Activated naive CD4-positive, alpha-beta T cell treated with Interleukin-2 at 50 U/mL for 16 hours (primary cell): ENCODE results near the gene COL23A1.

Experiments
- DNase-seq: peaks from one replicate; pipeline ENCODE4 v3.0.0-alpha.2; 2020

The COL23A1 gene

GRCh38 chr5:178530526-178530925 is 59.7 kb downstream of the COL23A1 start:
- DNase-seq: no peak

- no peak for DNase-seq
Measured at GRCh38 chr5:178529080-178529479, 61.1 kb downstream of the COL23A1 start.

- no peak for DNase-seq
Measured at GRCh38 chr5:178527458-178528307, 62.5 kb downstream of the COL23A1 start.

GRCh38 chr5:178526773-178527457 is 63.3 kb downstream of the COL23A1 start:
- no peak for DNase-seq

GRCh38 chr5:178525906-178526732 is 64.1 kb downstream of the COL23A1 start:
- no peak for DNase-seq

GRCh38 chr5:178524093-178524882 is 65.9 kb downstream of the COL23A1 start:
- no peak for DNase-seq

GRCh38 chr5:178522361-178522760 is 67.8 kb downstream of the COL23A1 start:
- DNase-seq: no peak

GRCh38 chr5:178520851-178521250 is 69.3 kb downstream of the COL23A1 start:
- no peak for DNase-seq

- DNase-seq: no peak
Measured at GRCh38 chr5:178519804-178520203, 70.4 kb downstream of the COL23A1 start.

GRCh38 chr5:178519155-178519554 is 71.0 kb downstream of the COL23A1 start:
- no peak for DNase-seq

GRCh38 chr5:178516504-178517235 is 73.5 kb downstream of the COL23A1 start:
- DNase-seq: no peak

- DNase-seq: no peak
Measured at GRCh38 chr5:178515776-178516503, 74.3 kb downstream of the COL23A1 start.

- no peak for DNase-seq
Measured at GRCh38 chr5:178514851-178515418, 75.3 kb downstream of the COL23A1 start.

GRCh38 chr5:178511172-178511571 is 79.0 kb downstream of the COL23A1 start:
- no peak for DNase-seq

GRCh38 chr5:178509491-178510057 is 80.6 kb downstream of the COL23A1 start:
- no peak for DNase-seq

GRCh38 chr5:178507151-178507932 is 82.9 kb downstream of the COL23A1 start:
- no peak for DNase-seq

- DNase-seq: no peak
Measured at GRCh38 chr5:178505639-178506407, 84.4 kb downstream of the COL23A1 start.

- no peak for DNase-seq
Measured at GRCh38 chr5:178504340-178504960, 85.7 kb downstream of the COL23A1 start.
